ENCODE measurements around the gene DPP6.

The DPP6 gene

GRCh38 chr7:154188330-154188729, 136.1 kb downstream of the DPP6 start:
- no peak for DNase-seq (ENCODE audit: low read depth)
- no peak overlapping the region for H3K4me3 ChIP-seq (ENCODE audit: low read depth, low read length)
- no peak for TF ChIP-seq CTCF (IDR thresholded peaks at IDR 0.05; ENCODE audit: low read depth, low read length, missing control alignments)

GRCh38 chr7:154195266-154195665, 143.1 kb downstream of the DPP6 start:
- no peak for DNase-seq (ENCODE audit: low read depth)
- no peak overlapping the region for H3K4me3 ChIP-seq (ENCODE audit: low read depth, low read length)
- no peak for TF ChIP-seq CTCF (IDR thresholded peaks at IDR 0.05; ENCODE audit: low read depth, low read length, missing control alignments)

GRCh38 chr7:154198481-154198880, 146.3 kb downstream of the DPP6 start:
- TF ChIP-seq CTCF (IDR thresholded peaks at IDR 0.05; ENCODE audit: low read depth, low read length, missing control alignments): no peak
- DNase-seq (ENCODE audit: low read depth): no peak
- no peak overlapping the region for H3K4me3 ChIP-seq (ENCODE audit: low read depth, low read length)

- H3K4me3 ChIP-seq (ENCODE audit: low read depth, low read length): no peak overlapping the region
- no peak for DNase-seq (ENCODE audit: low read depth)
Measured at GRCh38 chr7:154200241-154200640, 148.0 kb downstream of the DPP6 start.

GRCh38 chr7:154202002-154202401, 149.8 kb downstream of the DPP6 start:
- no peak for DNase-seq (ENCODE audit: low read depth)
- no peak for TF ChIP-seq CTCF (IDR thresholded peaks at IDR 0.05; ENCODE audit: low read depth, low read length, missing control alignments)
- no peak overlapping the region for H3K4me3 ChIP-seq (ENCODE audit: low read depth, low read length)

More at GRCh38 chr7:154200241-154200640, 148.0 kb downstream of the DPP6 start:
- TF ChIP-seq CTCF (IDR thresholded peaks at IDR 0.05; ENCODE audit: low read depth, low read length, missing control alignments): no peak

- DNase-seq (ENCODE audit: low read depth): no peak
- TF ChIP-seq CTCF (IDR thresholded peaks at IDR 0.05; ENCODE audit: low read depth, low read length, missing control alignments): no peak
- H3K4me3 ChIP-seq (ENCODE audit: low read depth, low read length): no peak overlapping the region
Measured at GRCh38 chr7:154204046-154204445, 151.8 kb downstream of the DPP6 start.

GRCh38 chr7:154212861-154213260, 160.7 kb downstream of the DPP6 start:
- H3K4me3 ChIP-seq (ENCODE audit: low read depth, low read length): no peak overlapping the region
- TF ChIP-seq CTCF (IDR thresholded peaks at IDR 0.05; ENCODE audit: low read depth, low read length, missing control alignments): no peak
- no peak for DNase-seq (ENCODE audit: low read depth)
